Small intestine (tissue), 7 donors: ENCODE results near the gene RBP7. TPM values are rescaled to one million over a fixed set of nuclear protein-coding genes. Genes with fewer than 3 reads are reported as not detected.

ENCODE experiments used
- DNase-seq, 2 donors: peaks; one replicate each; pipeline versions ENCODE4 v3.0.0 to v3.0.0-alpha.2; 2013
- FAIRE-seq: peaks from 2 replicates; lab custom pipeline; 2012; peaks lifted over from hg19 to GRCh38; lab: Jason Lieb, UNC
- H3K27ac ChIP-seq, 3 donors: one replicate each; pipeline ENCODE4 v1.5.1; 2013; ENCODE audit warnings: low read length in 2 of 3, mild to moderate bottlenecking in 2 of 3, control low read depth in 1 of 3, inconsistent platforms in 1 of 3, low read depth in 1 of 3, moderate library complexity in 1 of 3
- H3K27me3 ChIP-seq, 3 donors: one replicate each; pipeline ENCODE4 v1.6.1; 2013; ENCODE audit warnings: low read length in 3 of 3, inconsistent platforms in 1 of 3; ENCODE audit not compliant: control insufficient read depth in 3 of 3, insufficient read depth in 3 of 3
- H3K36me3 ChIP-seq, 3 donors: one replicate each; pipeline ENCODE4 v1.6.1; 2013; ENCODE audit warnings: low read length in 3 of 3, inconsistent platforms in 1 of 3, low read depth in 1 of 3, mild to moderate bottlenecking in 1 of 3, moderate library complexity in 1 of 3; ENCODE audit not compliant: control insufficient read depth in 3 of 3, insufficient read depth in 2 of 3
- H3K4me1 ChIP-seq, 3 donors: one replicate each; pipeline ENCODE4 v1.6.1; 2013; ENCODE audit warnings: low read length in 2 of 3, inconsistent platforms in 1 of 3, low read depth in 1 of 3, mild to moderate bottlenecking in 1 of 3, moderate library complexity in 1 of 3; ENCODE audit not compliant: control insufficient read depth in 3 of 3, insufficient read depth in 2 of 3
- H3K4me3 ChIP-seq, 3 donors: one replicate each; pipeline ENCODE4 v1.5.1; 2013; ENCODE audit warnings: low read length in 3 of 3, control low read depth in 1 of 3, inconsistent platforms in 1 of 3, low read depth in 1 of 3, mild to moderate bottlenecking in 1 of 3, moderate library complexity in 1 of 3
- H3K9me3 ChIP-seq, 2 donors: one replicate each; pipeline ENCODE4 v1.6.1; 2013; ENCODE audit warnings: low read depth in 1 of 2, low read length in 1 of 2; ENCODE audit not compliant: control insufficient read depth in 2 of 2, insufficient read depth in 1 of 2
- WGBS, 3 donors: extraction: QIAGEN DNeasy Blood & Tissue Kit; methylation state at CpG; one replicate each; pipeline ENCODE4 v1.1.7; 2013; 5-methylcytosine and 5-hydroxymethylcytosine counted together
- polyA plus RNA-seq, 4 donors: library from polyadenylated mRNA; stranded (reverse) in 3 of 4; unstranded in 1 of 4; fragments of 200-250 nt in 3 of 4; fragments of 120-200 nt in 1 of 4; gene quantifications; one replicate each; pipeline versions ENCODE4 v1.2.1 to v1.2.3, GENCODE V29; 2013
- donor health status: healthy with polysubstance abuse.
- donor health status: control.
- donor health status: control.
- donor health status: Bipolar disorder and iron deficiency.
- donor health status: healthy.

Gene RBP7
- polyA plus RNA-seq, 4 donors = 2.5 to 14.9 (median 3.7) TPM

DNA sequence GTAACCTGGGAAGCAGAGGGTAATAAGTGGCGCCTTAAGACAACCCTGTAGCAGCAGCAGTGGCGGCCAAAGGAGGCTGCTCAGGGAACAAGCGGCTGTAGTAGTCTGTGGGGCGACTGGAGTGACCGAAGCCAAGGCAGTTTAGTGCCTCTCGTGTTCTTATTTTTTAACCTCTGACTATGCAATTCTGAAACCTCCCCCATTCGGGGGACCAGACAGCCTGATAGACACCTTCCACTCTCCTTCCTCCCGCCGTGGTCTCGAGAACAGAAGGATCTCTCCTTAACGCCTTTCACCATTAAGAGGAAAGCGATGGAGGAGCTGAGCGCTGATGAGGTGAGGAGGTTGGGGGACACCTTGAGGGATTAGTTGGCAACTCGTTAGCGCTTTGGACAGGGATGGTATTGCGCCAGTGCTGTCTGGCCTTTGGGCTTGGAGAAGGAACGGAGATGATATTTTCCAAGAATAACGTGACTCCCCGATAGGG lies 36.4 kb downstream of the RBP7 start:
- H3K4me1 ChIP-seq = peaks cover 0 to 8% (median 0%) of the 10 kb centered on the region in 3 donors
- peak overlapping the region; percentile 74 to 96 (median 78) for H3K4me3 ChIP-seq
- no peaks in the 10 kb centered on the region for H3K27me3 ChIP-seq
- whole genome bisulfite sequencing, 3 donors = 0 to 1% (median 0%) methylated on average over 19 of the region's 19 CpGs
- peak overlapping the region; percentile 68 to 95 (median 91) for H3K27ac ChIP-seq
- FAIRE-seq = no peak
- no peaks in the 10 kb centered on the region for H3K9me3 ChIP-seq
- H3K36me3 ChIP-seq = peaks cover 0 to 13% (median 0%) of the 10 kb centered on the region in 3 donors
- peak in 1 of 2 donors; percentile 49 for DNase-seq

GRCh38 chr1:10042746-10043145 lies 45.7 kb downstream of the RBP7 start:
- no peaks in the 10 kb centered on the region for H3K9me3 ChIP-seq
- H3K27ac ChIP-seq = no peak overlapping the region
- peaks cover 0 to 45% (median 0%) of the 10 kb centered on the region in 3 donors for H3K36me3 ChIP-seq
- no peak overlapping the region for H3K4me3 ChIP-seq
- WGBS, 3 donors = 91 to 98% (median 94%) methylated on average over 4 of the region's 4 CpGs
- peaks cover 0 to 12% (median 4%) of the 10 kb centered on the region in 3 donors for H3K4me1 ChIP-seq
- no peaks in the 10 kb centered on the region for H3K27me3 ChIP-seq
- DNase-seq (no peak), FAIRE-seq (no peak)

- Histone ChIP-seq H3K36me3 (peaks cover 0 to 47% (median 3%) of the 10 kb centered on the region in 3 donors), H3K4me3 (no peak overlapping the region), H3K4me1 (peaks cover 0 to 12% (median 4%) of the 10 kb centered on the region in 3 donors), H3K27ac (no peak overlapping the region), H3K9me3 (no peaks in the 10 kb centered on the region), H3K27me3 (no peaks in the 10 kb centered on the region)
- DNase-seq = peak in 1 of 2 donors; percentile 39
- FAIRE-seq = no peak
- WGBS, 3 donors = 74 to 81% (median 79%) methylated on average over 8 of the region's 8 CpGs
Measured at GRCh38 chr1:10045480-10046355, 48.7 kb downstream of the RBP7 start.

- DNase-seq (no peak), FAIRE-seq (no peak)
- H3K9me3 ChIP-seq = no peaks in the 10 kb centered on the region
- no peak overlapping the region for H3K4me3 ChIP-seq
- H3K27me3 ChIP-seq = no peaks in the 10 kb centered on the region
- H3K36me3 ChIP-seq = peaks cover 0 to 45% (median 3%) of the 10 kb centered on the region in 3 donors
- H3K27ac ChIP-seq = no peak overlapping the region
- 83 to 90% (median 87%) methylated on average over 8 of the region's 8 CpGs for WGBS, 3 donors
- H3K4me1 ChIP-seq = peaks cover 0 to 12% (median 4%) of the 10 kb centered on the region in 3 donors
Measured at GRCh38 chr1:10046356-10047085, 49.5 kb downstream of the RBP7 start.

GRCh38 chr1:10048601-10049000 lies 51.6 kb downstream of the RBP7 start:
- Histone ChIP-seq H3K27me3 (no peaks in the 10 kb centered on the region), H3K27ac (no peak overlapping the region), H3K36me3 (peaks cover 3 to 42% (median 6%) of the 10 kb centered on the region in 3 donors), H3K4me3 (no peak overlapping the region), H3K4me1 (peaks cover 0 to 12% (median 4%) of the 10 kb centered on the region in 3 donors), H3K9me3 (no peaks in the 10 kb centered on the region)
- DNase-seq (no peak), FAIRE-seq (no peak)
- 93 to 95% (median 95%) methylated on average over 3 of the region's 3 CpGs for WGBS, 3 donors

- no peaks in the 10 kb centered on the region for H3K9me3 ChIP-seq
- DNase-seq = no peak
- no peak overlapping the region for H3K4me3 ChIP-seq
- H3K36me3 ChIP-seq = peaks cover 3 to 34% (median 6%) of the 10 kb centered on the region in 3 donors
- H3K27me3 ChIP-seq = no peaks in the 10 kb centered on the region
- 67 to 80% (median 73%) methylated on average over 3 of the region's 3 CpGs for WGBS, 3 donors
- H3K4me1 ChIP-seq = peaks cover 0 to 10% (median 4%) of the 10 kb centered on the region in 3 donors
- no peak overlapping the region for H3K27ac ChIP-seq
- FAIRE-seq = no peak
Measured at GRCh38 chr1:10050611-10051010, 53.6 kb downstream of the RBP7 start.

GRCh38 chr1:10051656-10052055 lies 54.6 kb downstream of the RBP7 start:
- H3K36me3 ChIP-seq = peaks cover 3 to 36% (median 6%) of the 10 kb centered on the region in 3 donors
- H3K27me3 ChIP-seq = no peaks in the 10 kb centered on the region
- H3K27ac ChIP-seq = no peak overlapping the region
- H3K4me3 ChIP-seq = no peak overlapping the region
- FAIRE-seq (no peak), DNase-seq (no peak)
- WGBS, 3 donors = 94 to 100% (median 96%) methylated on average over 1 of the region's 1 CpG
- H3K4me1 ChIP-seq = peaks cover 0 to 2% (median 1%) of the 10 kb centered on the region in 3 donors
- no peaks in the 10 kb centered on the region for H3K9me3 ChIP-seq

- 92 to 95% (median 93%) methylated on average over 4 of the region's 4 CpGs for WGBS, 3 donors
- DNase-seq (no peak), FAIRE-seq (no peak)
- no peaks in the 10 kb centered on the region for H3K4me1 ChIP-seq
- H3K4me3 ChIP-seq = no peak overlapping the region
- H3K27ac ChIP-seq = no peak overlapping the region
- no peaks in the 10 kb centered on the region for H3K9me3 ChIP-seq
- peaks cover 3 to 41% (median 6%) of the 10 kb centered on the region in 3 donors for H3K36me3 ChIP-seq
- no peaks in the 10 kb centered on the region for H3K27me3 ChIP-seq
Measured at GRCh38 chr1:10052347-10052746, 55.3 kb downstream of the RBP7 start.
